DOHH2 (cell line): ENCODE results near the gene MEX3C.
A peak's percentile ranks its signal among the peaks of the same experiment; 100 is the strongest.

Experiments
- H3F3A ChIP-seq: fragments of 200-600 bp; sonication (generic), shearing (Covaris generic); 2 replicates; pipeline ENCODE4 v1.6.0; 2016; ENCODE audit warnings: antibody characterized with exemption, mild to moderate bottlenecking; ENCODE audit not compliant: control insufficient read depth, insufficient read depth
- H3K27ac ChIP-seq: fragments of 200-600 bp; sonication (generic); 2 replicates; pipeline ENCODE4 v1.5.1; 2014; ENCODE audit warnings: low read depth, mild to moderate bottlenecking, low read length, moderate library complexity
- H3K27me3 ChIP-seq: fragments of 200-600 bp; sonication (generic); 2 replicates; pipeline ENCODE4 v1.6.1; 2014; ENCODE audit warnings: mild to moderate bottlenecking, low read length, mixed read lengths; ENCODE audit not compliant: control insufficient read depth
- H3K36me3 ChIP-seq: fragments of 200-600 bp; sonication (generic); 2 replicates; pipeline ENCODE4 v1.6.1; 2014; ENCODE audit warnings: mild to moderate bottlenecking, low read length, moderate library complexity, mixed read lengths; ENCODE audit not compliant: control insufficient read depth
- H3K4me1 ChIP-seq: fragments of 200-600 bp; sonication (generic); 2 replicates; pipeline ENCODE4 v1.6.1; 2014; ENCODE audit warnings: mild to moderate bottlenecking, low read length, mixed read lengths; ENCODE audit not compliant: control insufficient read depth
- H3K4me2 ChIP-seq: fragments of 200-600 bp; sonication (generic); 2 replicates; pipeline ENCODE4 v1.6.0; 2014; ENCODE audit warnings: mild to moderate bottlenecking, low read length, moderate library complexity
- H3K4me3 ChIP-seq: fragments of 200-600 bp; sonication (generic); 2 replicates; pipeline ENCODE4 v1.5.1; 2014; ENCODE audit warnings: mild to moderate bottlenecking, low read length, mixed read lengths
- H3K79me2 ChIP-seq: fragments of 200-600 bp; sonication (generic); 2 replicates; pipeline ENCODE4 v1.6.1; 2014; ENCODE audit warnings: mild to moderate bottlenecking, low read length, mixed read lengths; ENCODE audit not compliant: control insufficient read depth
- H3K9me2 ChIP-seq: fragments of 200-600 bp; sonication (generic); replicated peaks from 2 replicates; pipeline ENCODE4 v1.6.1; 2014; ENCODE audit warnings: mild to moderate bottlenecking, low read length, mixed read lengths; ENCODE audit not compliant: control insufficient read depth
- H3K9me3 ChIP-seq: fragments of 200-600 bp; sonication (generic); 2 replicates; pipeline ENCODE4 v1.6.1; 2014; ENCODE audit warnings: antibody characterized with exemption, low read length, mixed read lengths; ENCODE audit not compliant: control insufficient read depth, insufficient read depth
- H4K20me1 ChIP-seq: fragments of 200-600 bp; sonication (generic); 2 replicates; pipeline ENCODE4 v1.6.0; 2014; ENCODE audit warnings: low read depth, mild to moderate bottlenecking, antibody characterized with exemption, low read length, moderate library complexity; ENCODE audit not compliant: control insufficient read depth, insufficient read depth
- EZH2phosphoT487 ChIP-seq: fragments of 200-600 bp; sonication (generic); IDR thresholded peaks from 2 replicates; pipeline ENCODE4 v1.6.1; 2017; ENCODE audit warnings: borderline replicate concordance, mild to moderate bottlenecking, antibody characterized with exemption, low read length, moderate library complexity, mixed read lengths
- TF ChIP-seq, protein P1 (sequence below): fragments of 200-600 bp; sonication (generic); IDR thresholded peaks from one replicate; pipeline ENCODE4 v1.5.1; 2014; ENCODE audit warnings: antibody characterized with exemption, mild to moderate bottlenecking, low read depth, low read length; ENCODE audit not compliant: poor library complexity, severe bottlenecking

MEX3C gene

DNA sequence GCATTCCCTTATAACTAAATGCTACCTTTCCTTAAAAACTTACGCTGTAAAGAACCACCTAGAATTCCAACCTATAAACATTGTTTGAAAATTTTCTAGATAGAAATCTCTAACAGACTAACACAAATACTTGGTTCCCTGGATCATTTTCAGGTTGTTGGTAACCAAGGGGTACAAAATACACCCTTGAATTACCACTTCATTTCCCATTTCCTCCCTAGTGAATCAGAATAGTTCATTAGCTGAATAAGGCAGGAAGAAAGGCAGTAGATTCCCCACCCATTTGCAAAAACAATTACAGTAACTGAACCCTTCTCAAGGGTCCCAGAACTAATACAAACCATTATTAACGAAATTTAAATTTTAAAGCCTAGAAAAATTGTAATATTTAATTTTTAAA is 5.5 kb downstream of the MEX3C start:
- peak overlapping the region; percentile 24 for H3K4me2 ChIP-seq
- no peak overlapping the region for H3K4me3 ChIP-seq
- H3K79me2 ChIP-seq, result peaks cover 96% of the 10 kb centered on the region
- peaks cover 49% of the 10 kb centered on the region for H3K36me3 ChIP-seq
- H4K20me1 ChIP-seq, result peaks cover 13% of the 10 kb centered on the region
- H3K4me1 ChIP-seq, result peaks cover 46% of the 10 kb centered on the region
- TF ChIP-seq, protein P1, sequence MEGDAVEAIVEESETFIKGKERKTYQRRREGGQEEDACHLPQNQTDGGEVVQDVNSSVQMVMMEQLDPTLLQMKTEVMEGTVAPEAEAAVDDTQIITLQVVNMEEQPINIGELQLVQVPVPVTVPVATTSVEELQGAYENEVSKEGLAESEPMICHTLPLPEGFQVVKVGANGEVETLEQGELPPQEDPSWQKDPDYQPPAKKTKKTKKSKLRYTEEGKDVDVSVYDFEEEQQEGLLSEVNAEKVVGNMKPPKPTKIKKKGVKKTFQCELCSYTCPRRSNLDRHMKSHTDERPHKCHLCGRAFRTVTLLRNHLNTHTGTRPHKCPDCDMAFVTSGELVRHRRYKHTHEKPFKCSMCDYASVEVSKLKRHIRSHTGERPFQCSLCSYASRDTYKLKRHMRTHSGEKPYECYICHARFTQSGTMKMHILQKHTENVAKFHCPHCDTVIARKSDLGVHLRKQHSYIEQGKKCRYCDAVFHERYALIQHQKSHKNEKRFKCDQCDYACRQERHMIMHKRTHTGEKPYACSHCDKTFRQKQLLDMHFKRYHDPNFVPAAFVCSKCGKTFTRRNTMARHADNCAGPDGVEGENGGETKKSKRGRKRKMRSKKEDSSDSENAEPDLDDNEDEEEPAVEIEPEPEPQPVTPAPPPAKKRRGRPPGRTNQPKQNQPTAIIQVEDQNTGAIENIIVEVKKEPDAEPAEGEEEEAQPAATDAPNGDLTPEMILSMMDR, result no peak
- no peak for TF ChIP-seq EZH2phosphoT487
- no peaks in the 10 kb centered on the region for H3F3A ChIP-seq
- no peaks in the 10 kb centered on the region for H3K9me3 ChIP-seq
- H3K27me3 ChIP-seq, result no peaks in the 10 kb centered on the region; the same call in 1 of the 2 replicates
- H3K9me2 ChIP-seq, result no peaks in the 10 kb centered on the region
- H3K27ac ChIP-seq, result no peak overlapping the region

DNA sequence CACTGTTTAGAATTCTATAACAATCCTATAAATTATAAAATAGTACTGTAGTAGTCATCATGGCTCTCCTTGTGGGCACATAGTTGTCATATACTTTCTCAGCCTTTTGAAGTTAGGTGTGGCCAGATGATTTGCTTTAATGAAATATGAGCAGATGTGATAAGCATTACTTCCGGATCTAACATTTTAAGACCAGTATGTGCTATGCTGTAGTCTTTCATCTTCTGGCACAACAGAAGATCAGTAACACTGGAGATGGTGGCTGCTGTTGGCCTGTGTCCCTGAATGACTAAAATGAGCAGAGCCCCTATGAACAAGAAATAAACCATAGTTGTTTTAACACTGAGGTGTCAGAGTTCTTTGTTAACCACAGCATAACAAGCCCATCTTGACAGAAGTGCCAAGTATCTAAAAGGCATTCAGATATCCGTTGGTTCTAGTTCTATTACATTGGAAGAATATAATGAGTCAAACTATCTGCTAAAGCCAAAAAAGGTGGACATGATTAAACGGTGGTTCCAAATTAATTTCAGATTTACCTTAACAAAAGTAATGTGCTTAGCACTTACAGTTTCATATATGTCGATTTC is 6.3 kb downstream of the MEX3C start:
- Histone ChIP-seq H3K9me3 (no peaks in the 10 kb centered on the region), H3K27ac (no peak overlapping the region), H3K79me2 (peaks cover 98% of the 10 kb centered on the region), H4K20me1 (peaks cover 13% of the 10 kb centered on the region), H3K9me2 (no peaks in the 10 kb centered on the region), H3K36me3 (peaks cover 49% of the 10 kb centered on the region), H3K4me2 (peak overlapping the region; percentile 24), H3K4me1 (peaks cover 46% of the 10 kb centered on the region), H3K27me3 (no peaks in the 10 kb centered on the region; the same call in 1 of the 2 replicates), H3K4me3 (no peak overlapping the region), H3F3A (no peaks in the 10 kb centered on the region)
- TF ChIP-seq EZH2phosphoT487, result no peak

DNA sequence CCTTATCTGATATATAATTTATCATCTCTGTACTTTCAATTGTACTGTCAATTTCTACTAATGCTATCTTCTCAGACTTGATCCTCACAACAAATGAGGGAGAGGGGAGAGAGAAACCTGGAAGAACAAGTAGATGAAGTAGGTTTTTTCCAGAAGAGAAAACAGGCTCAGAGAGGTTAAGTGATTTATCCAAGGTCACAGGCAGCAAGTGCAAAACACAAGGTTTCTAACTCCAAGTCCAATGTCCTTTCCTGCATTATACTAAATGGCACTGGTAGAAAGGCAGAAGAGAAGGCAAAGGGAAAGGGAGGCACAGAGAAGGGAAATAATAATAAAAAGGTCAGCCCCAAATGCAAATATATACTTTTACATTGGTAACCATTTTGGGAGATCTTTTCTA is 7.5 kb downstream of the MEX3C start:
- Histone ChIP-seq H3K36me3 (peaks cover 46% of the 10 kb centered on the region), H3F3A (no peaks in the 10 kb centered on the region), H3K9me2 (no peaks in the 10 kb centered on the region), H3K27me3 (no peaks in the 10 kb centered on the region; the same call in 1 of the 2 replicates), H3K79me2 (peaks cover 96% of the 10 kb centered on the region), H3K4me1 (peaks cover 42% of the 10 kb centered on the region), H3K9me3 (no peaks in the 10 kb centered on the region), H3K4me3 (no peak overlapping the region), H3K4me2 (no peak overlapping the region), H4K20me1 (peaks cover 16% of the 10 kb centered on the region), H3K27ac (no peak overlapping the region)
- TF ChIP-seq, protein P1, result no peak
- TF ChIP-seq EZH2phosphoT487, result no peak

DNA sequence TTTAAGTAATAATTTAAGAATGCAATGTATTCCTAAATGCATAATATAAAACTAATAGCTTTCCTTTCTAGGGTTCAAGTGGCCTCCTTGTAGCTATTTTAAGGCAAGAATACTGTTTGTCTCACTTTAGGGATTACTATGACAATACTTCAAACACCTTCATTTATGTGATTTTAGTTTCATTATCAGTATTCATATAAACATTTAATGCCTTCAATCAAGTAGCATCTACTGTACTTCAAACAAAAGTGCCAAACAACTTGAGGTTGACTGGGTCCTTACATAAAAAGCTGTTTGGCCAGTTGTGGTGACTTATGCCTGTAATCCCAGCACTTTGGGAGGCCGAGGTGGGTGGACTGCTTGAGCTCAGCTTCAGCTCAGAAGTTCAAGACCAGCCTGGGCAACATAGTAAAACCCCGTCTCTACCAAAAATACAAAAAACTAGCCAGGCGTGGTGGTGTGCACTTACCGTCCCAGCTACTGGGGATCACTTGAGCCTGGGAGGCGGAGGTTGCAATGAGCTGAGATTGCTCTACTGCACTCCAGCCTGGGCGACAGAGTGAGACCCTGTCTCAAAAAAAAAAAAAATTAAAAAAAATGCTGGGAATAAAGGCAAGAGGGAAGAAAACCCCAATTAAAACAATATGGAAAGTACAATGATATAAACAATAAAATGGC is 9.3 kb downstream of the MEX3C start:
- Histone ChIP-seq H3K9me2 (no peaks in the 10 kb centered on the region), H3K36me3 (peaks cover 32% of the 10 kb centered on the region), H3K9me3 (no peaks in the 10 kb centered on the region), H3K79me2 (peaks cover 96% of the 10 kb centered on the region), H3K4me2 (no peak overlapping the region), H3F3A (no peaks in the 10 kb centered on the region), H3K27me3 (no peaks in the 10 kb centered on the region), H4K20me1 (peaks cover 12% of the 10 kb centered on the region), H3K4me1 (peaks cover 24% of the 10 kb centered on the region), H3K27ac (no peak overlapping the region), H3K4me3 (no peak overlapping the region)
- no peak for TF ChIP-seq EZH2phosphoT487
- TF ChIP-seq, protein P1, result no peak
